ENCODE results near the gene RASA2. TPM values are rescaled to one million over a fixed set of nuclear protein-coding genes. Genes with fewer than 3 reads are reported as not detected.
"Not testable (repeated sequence)": the region's sequence is repeated elsewhere in the genome, so short reads cannot be mapped to it uniquely, and the experiment has no call there.

Gene RASA2
- total RNA-seq, 2 donors from 2014 or later, result 5.2 to 7.8 TPM

DNA sequence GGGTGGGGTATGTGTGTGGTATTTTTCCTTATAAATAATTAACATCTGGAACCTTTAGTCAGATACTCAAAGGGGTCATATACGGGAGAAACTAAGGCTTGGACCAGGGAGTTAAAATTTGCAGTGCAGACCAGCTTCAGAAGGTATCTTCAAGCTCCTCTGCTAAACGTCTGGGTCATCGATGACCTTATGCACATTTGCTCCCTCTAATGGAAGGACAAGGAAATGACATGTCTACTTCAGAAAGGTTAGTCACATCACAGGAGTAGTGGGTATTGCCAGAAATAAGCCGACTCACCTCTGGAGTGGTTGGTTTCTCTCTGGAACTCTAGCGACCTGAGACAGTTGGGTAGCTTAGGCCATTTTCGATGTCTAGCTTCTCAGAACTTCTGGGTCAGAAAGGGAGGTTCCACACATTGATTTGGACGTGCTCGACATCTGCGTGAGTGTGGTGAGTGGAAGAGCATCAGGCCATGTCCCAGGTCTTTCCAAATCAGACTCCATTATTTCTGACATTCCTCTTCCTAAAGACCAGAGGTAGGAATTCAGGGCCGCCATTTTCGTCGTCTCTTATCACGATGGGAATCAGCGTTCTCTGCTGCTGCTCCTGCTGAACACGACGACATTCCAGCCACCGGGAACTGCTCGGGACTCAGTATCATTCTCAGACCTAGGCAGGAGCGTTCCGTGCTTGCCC is 31.8 kb upstream of the RASA2 start:
- DNase-seq, result no peak
- peak; percentile 62 to 72 for ATAC-seq
- intact Hi-C loops (cut with DNase I), result loop anchor here (2.0 to 5.0 kb wide), 2 partner anchors 94 to 143 kb away; no protein-coding TSS in a partner anchor

GRCh38 chr3:141455603-141456300 is 31.1 kb upstream of the RASA2 start:
- no peak for ATAC-seq
- intact Hi-C loops (cut with DNase I), result loop anchor here in 1 of 2 donors (2.0 kb wide), 1 partner anchor 95 kb away; no protein-coding TSS in a partner anchor
- no peak for DNase-seq

- ATAC-seq (peak; percentile 14 to 20), DNase-seq (peak; percentile 39)
- intact Hi-C loops (cut with DNase I), result no loop called here
Measured at GRCh38 chr3:141456301-141456625, 30.6 kb upstream of the RASA2 start.

- no peak for ATAC-seq
- intact Hi-C loops (cut with DNase I), result no loop called here
Measured at GRCh38 chr3:141457624-141458236, 29.1 kb upstream of the RASA2 start.

DNA sequence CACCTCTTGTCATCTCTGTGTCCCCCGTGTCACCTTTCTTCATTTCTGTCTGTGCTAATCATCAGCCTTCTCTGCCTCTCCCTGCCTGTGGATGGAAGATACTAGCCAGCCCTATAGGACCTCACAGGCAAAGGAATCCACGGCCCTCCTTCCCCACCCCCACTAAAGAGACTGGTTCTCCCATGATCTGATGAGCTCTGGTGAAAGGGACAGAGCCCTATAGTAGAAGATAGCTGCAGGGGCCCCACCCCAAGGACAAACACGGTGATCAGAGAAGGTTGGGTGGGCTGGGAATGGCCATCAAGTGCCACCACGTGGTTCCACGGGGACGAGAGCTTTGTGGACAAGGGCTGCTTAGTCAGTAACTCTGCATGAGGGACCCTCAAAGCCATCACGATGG is 27.8 kb upstream of the RASA2 start:
- intact Hi-C loops (cut with DNase I), result no loop called here
- DNase-seq (no peak), ATAC-seq (no peak)

More at GRCh38 chr3:141457624-141458236, 29.1 kb upstream of the RASA2 start:
- no peak for DNase-seq

GRCh38 chr3:141460097-141460704 is 26.6 kb upstream of the RASA2 start:
- ATAC-seq (peak; percentile 97), DNase-seq (peak; percentile 90)
- intact Hi-C loops (cut with DNase I), result loop anchor here in 1 of 2 donors (2.0 kb wide), 1 partner anchor 101 kb away; no protein-coding TSS in a partner anchor

GRCh38 chr3:141462176-141462859 is 24.5 kb upstream of the RASA2 start:
- DNase-seq (no peak), ATAC-seq (no peak)
- intact Hi-C loops (cut with DNase I), result no loop called here

DNA sequence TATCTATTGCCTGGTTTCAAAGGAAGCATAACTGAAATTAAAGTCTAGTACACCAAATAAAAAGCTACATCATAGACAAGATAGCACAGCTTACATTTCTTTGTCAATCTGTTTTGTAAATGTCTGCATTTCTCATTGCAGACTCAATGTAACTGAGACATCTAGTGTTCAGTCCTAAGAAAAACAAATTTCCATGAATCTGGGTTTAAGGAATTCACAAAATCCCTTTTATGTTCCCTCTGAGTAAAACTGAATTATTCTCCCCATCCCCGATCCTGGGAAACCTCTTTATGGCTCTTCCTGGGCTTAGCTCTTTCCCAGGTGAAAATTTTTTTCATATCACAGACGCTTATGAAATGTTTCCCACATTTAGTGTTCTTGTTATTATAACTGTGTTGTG is 21.6 kb upstream of the RASA2 start:
- intact Hi-C loops (cut with DNase I), result no loop called here

DNA sequence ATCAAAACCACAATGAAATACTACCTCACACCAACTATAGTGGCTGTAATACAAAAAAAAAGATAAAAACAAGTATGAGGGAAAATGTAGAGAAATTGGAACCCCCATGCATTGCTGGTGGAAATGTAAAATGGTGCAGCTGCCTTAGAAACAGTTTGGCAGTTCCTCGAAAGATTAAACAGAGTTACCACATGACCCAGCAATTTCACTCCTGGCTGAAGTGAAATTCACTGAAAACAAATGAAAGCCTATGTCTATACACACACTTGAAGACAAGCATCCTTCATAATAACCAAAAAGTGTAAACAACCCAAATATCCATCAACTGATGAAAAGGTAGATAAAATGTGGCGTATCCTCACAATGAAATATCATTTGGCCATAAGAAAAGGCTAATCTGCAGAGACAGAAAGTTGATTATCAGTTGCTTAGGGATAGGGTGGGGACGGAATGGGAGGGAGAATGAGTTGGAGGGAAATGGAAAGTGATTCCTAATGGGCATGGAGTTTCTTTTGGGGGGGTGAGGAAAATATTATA is 20.1 kb upstream of the RASA2 start:
- no peak for ATAC-seq
- intact Hi-C loops (cut with DNase I), result no loop called here
- DNase-seq, result no peak

More for the DNA sequence above, 21.6 kb upstream of the RASA2 start:
- DNase-seq (no peak), ATAC-seq (no peak)

DNA sequence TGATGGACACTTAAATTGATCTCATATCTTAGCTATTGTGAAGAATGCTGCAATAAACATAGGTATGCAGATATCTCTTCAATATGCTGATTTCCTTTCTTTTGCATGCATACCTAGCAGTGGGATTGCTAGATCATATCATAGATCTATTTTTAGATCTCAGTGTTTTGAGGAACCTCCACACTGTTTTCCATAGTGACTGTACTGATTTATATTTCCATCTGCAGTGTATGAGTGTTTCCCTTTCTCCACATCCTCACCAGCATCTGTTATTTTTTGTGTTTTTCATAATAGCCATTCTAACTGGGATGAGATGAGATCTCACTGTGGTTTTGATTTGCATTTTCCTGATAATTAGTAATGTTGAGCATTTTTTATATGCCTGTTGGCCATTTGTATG is 17.1 kb upstream of the RASA2 start:
- DNase-seq, result no peak

DNA sequence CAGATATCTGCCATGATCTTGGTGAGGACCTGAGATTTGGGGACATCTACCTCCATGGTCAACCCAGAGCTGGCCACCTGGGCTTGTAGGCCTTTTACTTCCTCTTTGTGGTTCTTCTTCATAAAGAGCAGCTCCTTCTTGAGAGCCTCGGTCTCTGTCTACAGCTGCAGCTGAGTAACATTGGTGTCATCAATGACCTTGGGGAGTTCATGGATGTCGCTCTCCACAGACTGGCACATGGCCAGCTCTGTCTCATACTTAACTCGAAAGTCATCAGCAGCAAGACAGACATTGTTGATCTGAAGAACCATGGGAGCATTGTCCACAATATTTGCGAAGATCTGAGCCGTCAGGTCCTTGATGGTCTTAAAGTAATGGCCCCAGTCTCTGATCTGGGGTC is 15.7 kb upstream of the RASA2 start:
- intact Hi-C loops (cut with DNase I), result no loop called here
- ATAC-seq (no peak), DNase-seq (no peak)

More for the DNA sequence above, 17.1 kb upstream of the RASA2 start:
- ATAC-seq, result no peak
- intact Hi-C loops (cut with DNase I), result no loop called here

DNA sequence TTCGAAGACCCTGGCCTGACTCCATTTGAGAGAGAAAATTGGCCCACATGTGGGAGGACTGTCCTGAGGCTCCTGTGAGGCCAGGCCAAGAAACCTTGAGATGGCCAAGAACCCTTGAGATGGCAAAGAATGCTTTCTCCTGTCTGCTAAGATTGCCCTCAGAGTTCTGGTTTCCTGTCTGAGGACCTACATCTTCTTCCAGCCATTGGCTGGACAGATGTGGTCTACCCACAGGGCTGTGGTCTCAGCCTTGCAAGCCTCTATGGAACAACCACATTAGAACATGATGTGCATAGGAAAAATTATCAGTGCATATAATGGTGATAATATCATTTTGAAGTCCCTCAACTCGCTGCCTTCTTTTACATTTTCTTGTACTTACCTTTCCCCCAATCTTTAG is 10.8 kb upstream of the RASA2 start:
- intact Hi-C loops (cut with DNase I), result loop anchor here in 1 of 2 donors (5.0 kb wide), 1 partner anchor 81 kb away; no protein-coding TSS in a partner anchor
- ATAC-seq, result no peak
- no peak for DNase-seq

GRCh38 chr3:141477224-141477623 is 9.6 kb upstream of the RASA2 start:
- DNase-seq (no peak), ATAC-seq (peak; percentile 41 to 82)
- intact Hi-C loops (cut with DNase I), result loop anchor here in 1 of 2 donors (5.0 kb wide), 1 partner anchor 80 kb away; no protein-coding TSS in a partner anchor

DNA sequence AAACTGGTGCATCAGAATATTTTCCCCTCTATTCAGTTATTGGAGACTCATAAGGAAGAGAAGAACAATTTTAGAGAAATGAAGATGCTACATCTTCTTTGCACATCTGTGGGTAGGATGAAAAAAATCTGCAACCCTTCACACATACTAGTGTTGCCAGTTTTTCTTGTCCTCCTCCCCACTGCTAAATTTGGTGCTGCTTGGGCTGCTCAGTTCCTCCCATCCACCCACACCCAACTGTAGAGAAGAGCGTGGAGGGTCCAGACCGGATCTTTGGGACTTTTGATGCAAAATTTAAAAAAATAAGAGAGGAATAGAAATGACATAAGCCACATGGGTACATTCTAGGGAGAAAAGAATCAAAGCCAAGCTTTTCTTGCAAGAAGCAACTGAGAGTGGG is 8.7 kb upstream of the RASA2 start:
- ATAC-seq (no peak), DNase-seq (no peak)
- intact Hi-C loops (cut with DNase I), result loop anchor here in 1 of 2 donors (5.0 kb wide), 1 partner anchor 79 kb away; no protein-coding TSS in a partner anchor

DNA sequence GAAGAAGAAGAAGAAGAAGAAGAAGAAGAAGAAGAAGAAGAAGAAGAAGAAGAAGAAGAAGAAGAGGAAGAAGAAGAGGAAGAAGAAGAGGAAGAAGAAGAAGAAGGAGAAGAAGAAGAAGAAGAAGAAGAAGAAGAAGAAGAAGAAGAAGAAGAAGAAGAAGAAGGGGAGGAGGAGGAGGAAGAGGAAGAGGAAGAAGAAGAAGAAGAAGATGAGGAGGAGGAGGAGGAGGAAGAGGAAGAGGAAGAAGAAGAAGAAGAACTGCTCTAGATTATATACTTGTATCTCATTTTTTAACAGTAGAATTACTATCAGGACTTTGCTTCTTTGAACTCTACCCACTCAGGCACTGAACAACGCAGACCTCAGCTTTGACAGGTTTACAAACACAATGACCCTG is 8.0 kb upstream of the RASA2 start:
- not testable (repeated sequence) for ATAC-seq, DNase-seq
- intact Hi-C loops (cut with DNase I), result loop anchor here in 1 of 2 donors (5.0 kb wide), 1 partner anchor 78 kb away; no protein-coding TSS in a partner anchor

GRCh38 chr3:141482245-141482922 is 4.4 kb upstream of the RASA2 start:
- ATAC-seq (no peak), DNase-seq (no peak)
- intact Hi-C loops (cut with DNase I), result no loop called here

GRCh38 chr3:141484701-141485287 is 2.0 kb upstream of the RASA2 start:
- intact Hi-C loops (cut with DNase I), result no loop called here
- no peak for ATAC-seq
- DNase-seq, result no peak

Measured in left cardiac atrium (tissue), 4 donors.